Skin of body (tissue), 2 donors: ENCODE data around the gene EIF4B. TPM values are rescaled to one million over a fixed set of nuclear protein-coding genes. Genes with fewer than 3 reads are reported as not detected.
A peak's percentile ranks its signal among the peaks of the same experiment; 100 is the strongest.

Experiments used
- DNase-seq: peaks from one replicate; lab custom pipeline; 2025; lab: John Stamatoyannopoulos, UW
- total RNA-seq: library from RNA; depleted of rRNA; stranded (reverse); fragments of >200 nt; gene quantifications from one replicate; pipeline ENCODE4 v1.2.3, GENCODE V29; 2014

Gene EIF4B
- total RNA-seq, 1 donor from 2014 or later: 677 TPM

DNA sequence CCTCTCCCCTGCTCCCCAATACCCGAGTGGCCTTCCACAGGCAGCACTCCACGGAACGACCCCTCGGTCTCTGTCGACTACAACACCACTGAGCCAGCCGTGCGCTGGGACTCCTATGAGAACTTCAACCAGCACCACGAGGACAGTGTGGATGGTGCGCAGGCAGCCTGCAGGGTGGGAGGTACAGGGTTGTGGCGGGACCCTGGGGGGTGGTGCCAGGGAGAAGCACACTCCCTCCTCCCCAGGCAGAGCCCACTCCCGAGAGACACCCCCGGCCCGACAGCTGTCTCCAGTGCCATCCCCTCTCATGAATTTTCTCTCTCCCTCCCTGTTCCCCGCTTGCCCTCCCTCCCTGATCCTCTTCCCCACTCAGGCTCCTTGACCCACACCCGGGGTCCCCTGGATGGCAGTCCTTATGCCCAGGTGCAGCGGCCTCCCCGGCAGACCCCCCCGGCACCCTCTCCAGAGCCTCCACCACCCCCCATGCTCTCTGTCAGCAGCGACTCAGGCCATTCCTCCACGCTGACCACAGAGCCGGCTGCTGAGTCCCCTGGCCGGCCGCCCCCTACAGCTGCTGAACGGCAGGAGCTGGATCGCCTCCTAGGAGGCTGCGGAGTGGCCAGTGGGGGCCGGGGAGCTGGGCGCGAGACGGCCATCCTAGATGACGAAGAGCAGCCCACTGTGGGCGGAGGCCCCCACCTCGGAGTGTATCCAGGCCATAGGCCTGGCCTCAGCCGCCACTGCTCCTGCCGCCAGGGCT, 52.6 kb downstream of the EIF4B start:
- DNase-seq: no peak

DNA sequence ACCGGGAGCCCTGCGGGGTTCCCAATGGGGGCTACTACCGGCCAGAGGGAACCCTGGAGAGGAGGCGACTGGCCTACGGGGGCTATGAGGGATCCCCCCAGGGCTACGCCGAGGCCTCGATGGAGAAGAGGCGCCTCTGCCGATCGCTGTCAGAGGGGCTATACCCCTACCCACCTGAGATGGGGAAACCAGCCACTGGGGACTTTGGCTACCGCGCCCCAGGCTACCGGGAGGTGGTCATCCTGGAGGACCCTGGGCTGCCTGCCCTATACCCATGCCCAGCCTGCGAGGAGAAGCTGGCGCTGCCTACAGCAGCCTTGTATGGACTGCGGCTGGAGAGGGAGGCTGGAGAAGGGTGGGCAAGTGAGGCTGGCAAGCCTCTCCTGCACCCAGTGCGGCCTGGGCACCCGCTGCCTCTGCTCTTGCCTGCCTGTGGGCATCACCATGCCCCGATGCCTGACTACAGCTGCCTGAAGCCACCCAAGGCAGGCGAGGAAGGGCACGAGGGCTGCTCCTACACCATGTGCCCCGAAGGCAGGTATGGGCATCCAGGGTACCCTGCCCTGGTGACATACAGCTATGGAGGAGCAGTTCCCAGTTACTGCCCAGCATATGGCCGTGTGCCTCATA, 53.3 kb downstream of the EIF4B start:
- DNase-seq: no peak

DNA sequence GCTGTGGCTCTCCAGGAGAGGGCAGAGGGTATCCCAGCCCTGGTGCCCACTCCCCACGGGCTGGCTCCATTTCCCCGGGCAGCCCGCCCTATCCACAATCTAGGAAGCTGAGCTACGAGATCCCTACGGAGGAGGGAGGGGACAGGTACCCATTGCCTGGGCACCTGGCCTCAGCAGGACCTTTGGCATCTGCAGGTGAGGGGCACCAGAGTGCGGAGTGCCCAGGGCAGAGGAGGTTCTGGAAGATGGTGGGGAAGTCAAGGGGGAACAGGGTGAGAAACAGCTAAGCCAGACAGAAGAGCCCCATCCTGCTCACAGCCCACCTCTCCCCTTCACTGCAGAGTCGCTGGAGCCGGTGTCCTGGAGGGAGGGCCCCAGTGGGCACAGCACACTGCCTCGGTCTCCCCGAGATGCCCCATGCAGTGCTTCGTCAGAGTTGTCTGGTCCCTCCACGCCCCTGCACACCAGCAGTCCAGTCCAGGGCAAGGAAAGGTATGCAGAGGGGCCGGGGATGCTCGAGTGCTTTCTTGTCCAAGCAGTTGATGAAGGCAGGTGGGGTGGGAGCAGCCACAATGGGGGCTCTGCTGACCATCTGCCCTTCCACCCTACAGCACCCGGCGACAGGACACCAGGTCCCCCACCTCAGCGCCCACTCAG, 53.9 kb downstream of the EIF4B start:
- DNase-seq: no peak

- DNase-seq: no peak
Measured at GRCh38 chr12:53060721-53061276, 54.5 kb downstream of the EIF4B start.

DNA sequence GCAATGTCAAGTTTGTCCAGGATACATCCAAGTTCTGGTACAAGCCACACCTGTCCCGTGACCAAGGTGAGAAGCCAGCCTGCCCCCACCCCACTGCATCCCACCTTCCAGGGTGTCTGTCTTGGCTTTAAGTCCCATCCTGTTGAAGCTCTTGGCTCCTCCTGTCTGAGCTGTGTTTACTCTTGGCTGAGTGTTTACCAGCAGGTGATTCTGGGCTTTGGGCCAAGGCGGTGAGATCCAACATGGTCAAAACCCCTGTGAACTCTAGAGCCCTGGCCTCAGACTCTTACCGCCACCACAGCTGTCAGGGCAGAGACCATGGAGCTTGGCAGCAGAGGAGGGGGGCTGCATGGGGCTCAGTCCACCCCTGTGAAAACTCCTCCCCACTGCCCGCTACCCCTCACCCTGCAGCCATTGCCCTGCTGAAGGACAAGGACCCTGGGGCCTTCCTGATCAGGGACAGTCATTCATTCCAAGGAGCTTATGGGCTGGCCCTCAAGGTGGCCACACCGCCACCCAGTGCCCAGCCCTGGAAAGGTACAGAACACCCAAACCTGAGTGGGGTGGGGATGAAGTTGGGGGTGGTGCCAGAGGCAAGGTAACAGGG, 55.3 kb downstream of the EIF4B start:
- no peak for DNase-seq

GRCh38 chr12:53062011-53062961, 56.0 kb downstream of the EIF4B start:
- no peak for DNase-seq

- DNase-seq: no peak
Measured at GRCh38 chr12:53062977-53063707, 56.9 kb downstream of the EIF4B start.

DNA sequence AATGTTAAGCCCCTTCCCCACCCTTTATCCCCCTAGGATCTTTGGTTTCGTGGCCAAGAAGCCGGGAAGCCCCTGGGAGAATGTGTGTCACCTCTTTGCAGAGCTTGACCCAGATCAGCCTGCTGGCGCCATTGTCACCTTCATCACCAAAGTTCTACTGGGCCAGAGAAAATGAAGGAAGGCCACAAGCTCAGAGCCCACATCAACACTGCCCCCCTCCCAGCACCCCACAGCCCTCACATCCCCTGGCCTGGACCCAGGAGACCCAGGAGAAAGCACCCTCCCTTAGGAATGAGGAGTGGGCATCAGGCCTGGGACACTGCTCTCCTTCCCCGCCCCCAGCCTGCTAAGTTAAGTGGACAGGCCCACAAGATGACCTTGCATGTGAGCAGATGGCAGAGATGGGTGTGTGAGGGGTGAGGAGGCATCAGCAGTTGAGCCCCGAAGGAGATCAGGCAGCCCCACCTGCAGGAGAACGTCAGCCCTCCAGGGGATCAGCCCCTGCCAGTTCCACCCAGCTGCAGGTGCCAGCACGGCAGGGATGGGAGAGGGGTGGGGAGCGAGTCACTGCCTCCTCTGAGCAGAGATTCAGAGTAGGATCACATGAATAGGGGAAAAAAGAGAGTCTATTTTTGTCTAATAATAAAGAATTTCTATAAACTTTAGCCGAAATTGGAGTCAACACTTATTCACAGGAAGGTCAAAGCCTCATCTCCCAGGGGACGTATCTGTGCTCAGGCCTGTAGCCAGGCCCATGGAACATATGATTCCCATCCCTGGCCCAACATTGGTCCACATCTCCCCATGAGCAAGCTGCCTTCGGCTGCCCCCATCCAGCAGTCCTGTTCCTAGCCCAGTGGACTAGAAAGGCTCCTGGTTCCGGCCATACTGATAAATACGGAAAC, 57.7 kb downstream of the EIF4B start:
- DNase-seq: peak; percentile 47

DNA sequence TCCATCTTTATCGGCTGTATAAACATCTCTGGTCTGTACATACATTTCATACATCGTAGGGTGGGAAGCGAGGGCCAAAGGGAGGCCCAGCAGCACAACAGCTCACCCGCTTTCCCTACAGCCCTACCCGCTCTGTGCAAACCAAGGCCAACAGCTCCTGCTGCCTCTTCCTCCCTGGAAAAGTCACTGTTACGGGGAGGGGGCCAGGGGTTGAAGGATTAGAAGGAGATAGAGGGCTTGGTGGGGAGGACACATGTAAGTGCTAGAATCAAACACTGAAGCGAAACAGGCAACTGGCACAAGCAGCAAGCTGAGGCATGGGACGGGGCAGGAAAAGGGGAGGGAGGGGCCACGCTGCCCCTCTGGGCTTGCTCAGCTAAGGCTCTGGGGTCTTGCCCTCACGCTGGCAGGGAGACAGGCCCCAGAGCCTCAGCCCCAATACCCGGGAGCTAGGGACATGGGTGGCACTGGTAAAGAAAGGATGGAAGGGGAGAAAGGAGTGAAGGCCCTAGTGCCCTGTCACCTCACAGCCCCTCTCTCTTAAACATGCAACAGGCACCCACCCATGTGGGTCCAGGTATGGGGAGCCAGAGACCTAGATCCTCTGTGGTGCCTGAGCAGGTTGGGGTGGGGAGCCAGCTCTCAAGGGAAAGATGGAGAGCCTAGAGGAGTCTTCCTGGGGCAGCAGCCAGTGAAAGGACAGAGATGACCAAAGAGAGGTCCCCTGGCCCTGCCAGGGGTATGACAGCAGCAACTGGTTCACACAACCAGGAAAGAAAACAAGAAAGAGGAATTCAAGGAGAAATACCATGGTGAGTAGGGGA, 58.6 kb downstream of the EIF4B start:
- DNase-seq: no peak

DNA sequence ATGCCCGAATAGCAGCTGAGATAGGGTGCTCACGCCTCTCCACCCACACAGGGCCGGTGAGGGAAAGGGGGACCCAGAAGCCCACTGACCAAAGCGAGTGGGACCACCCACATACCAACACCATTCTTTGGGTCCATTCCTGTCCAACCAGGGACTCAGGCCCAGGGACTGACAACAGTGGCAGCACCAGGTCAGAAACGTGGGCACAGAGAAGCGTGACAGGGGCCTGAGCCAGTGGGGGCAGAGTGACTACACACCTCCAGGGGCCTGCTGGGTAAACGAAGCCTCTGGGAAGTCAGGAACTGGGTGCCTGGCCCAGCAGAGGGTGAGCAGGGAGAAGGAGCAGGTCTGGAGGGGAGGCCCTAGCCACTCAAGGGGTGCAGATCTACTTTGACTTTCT, 59.2 kb downstream of the EIF4B start:
- DNase-seq: no peak

DNA sequence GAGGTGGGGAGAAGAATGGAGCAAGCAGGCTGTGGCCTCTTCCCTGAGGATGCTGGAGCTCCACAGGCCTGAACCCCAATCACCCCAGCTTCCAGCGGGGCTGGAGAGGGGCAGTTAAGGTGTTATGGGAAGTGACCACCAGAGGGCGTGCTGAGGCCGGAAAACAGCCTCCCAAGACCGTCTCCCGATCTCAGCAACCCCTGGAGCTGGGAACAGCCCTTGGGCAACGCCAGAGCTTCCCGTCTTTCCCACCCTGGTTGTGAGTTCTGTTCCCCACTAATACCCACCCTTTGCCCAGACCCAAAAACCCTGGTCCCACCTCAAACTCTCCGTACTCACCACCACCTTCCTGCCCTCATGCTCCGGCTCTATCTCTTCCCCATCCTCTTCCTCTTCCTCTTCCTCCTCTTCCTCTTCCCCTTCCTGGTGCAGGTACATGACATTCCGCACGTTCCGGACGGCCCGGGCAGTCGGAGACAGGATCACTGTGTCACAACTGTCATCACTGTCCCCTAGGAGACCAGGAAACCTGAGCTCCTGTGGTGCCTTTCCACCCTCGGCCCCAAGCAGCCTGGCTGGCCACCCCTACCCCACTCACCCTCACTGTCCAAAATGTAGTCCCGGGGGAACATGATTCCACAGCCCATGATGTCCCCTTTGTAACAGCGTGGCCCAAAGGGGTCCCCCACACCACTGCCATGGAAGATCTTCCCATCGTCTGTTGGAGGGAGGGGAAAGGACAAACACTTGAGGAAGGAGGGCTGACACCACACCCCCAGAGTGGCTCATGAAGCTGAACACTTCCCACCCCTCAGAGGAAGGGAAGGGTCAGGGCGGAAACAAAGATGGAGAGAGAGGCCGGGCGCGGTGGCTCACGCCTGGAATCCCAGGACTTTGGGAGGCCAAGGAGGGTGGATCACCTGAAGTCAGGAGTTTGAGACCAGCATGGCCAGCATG, 60.0 kb downstream of the EIF4B start:
- DNase-seq: peak; percentile 72

GRCh38 chr12:53067074-53067992, 61.1 kb downstream of the EIF4B start:
- DNase-seq: no peak

- DNase-seq: no peak
Measured at GRCh38 chr12:53067993-53068770, 61.9 kb downstream of the EIF4B start.

GRCh38 chr12:53068811-53069585, 62.7 kb downstream of the EIF4B start:
- DNase-seq: no peak
